Lower lobe of right lung (tissue), 2 donors: ENCODE data around the gene BLOC1S5. TPM values are rescaled to one million over a fixed set of nuclear protein-coding genes. Genes with fewer than 3 reads are reported as not detected.

Source experiments
- ATAC-seq, 2 donors: fragments of 200-7000 bp; cut with Tn5 transposase; one replicate each; pipeline ENCODE4 v1.9.1; 2020 to 2022; ENCODE audit warnings: mild to moderate bottlenecking in 2 of 2, moderate library complexity in 2 of 2
- DNase-seq: peaks from one replicate; pipeline ENCODE4 v3.0.0-alpha.2; 2020
- H3K27ac ChIP-seq: fragments of 200-600 bp; one replicate; pipeline ENCODE4 v1.8.0; 2022
- H3K27me3 ChIP-seq: fragments of 200-600 bp; one replicate; pipeline ENCODE4 v1.8.0; 2022; ENCODE audit warnings: low read depth
- H3K36me3 ChIP-seq: fragments of 200-600 bp; one replicate; pipeline ENCODE4 v1.8.0; 2022; ENCODE audit warnings: mild to moderate bottlenecking
- H3K4me1 ChIP-seq: fragments of 200-600 bp; one replicate; pipeline ENCODE4 v1.8.0; 2022
- H3K4me3 ChIP-seq: fragments of 200-600 bp; one replicate; pipeline ENCODE4 v1.8.0; 2022; ENCODE audit warnings: mild to moderate bottlenecking
- H3K9me3 ChIP-seq: fragments of 200-600 bp; one replicate; pipeline ENCODE4 v1.8.0; 2022
- CTCF ChIP-seq: fragments of 200-600 bp; IDR thresholded peaks from one replicate; pipeline ENCODE4 v1.8.0; 2022; ENCODE audit warnings: antibody characterized with exemption, mild to moderate bottlenecking
- intact Hi-C: fragments of 100-400 bp; cut with DNase I; formaldehyde crosslinking; loops from one replicate; pipeline ENCODE4 v1.11.0; 2022
- total RNA-seq: library from RNA; stranded (reverse); fragmentation: NEBNext Ultra II Directional; extraction: Animal tissue kit (Norgen Biotek cat#: 25700); gene quantifications from one replicate; pipeline ENCODE4 v1.2.1, GENCODE V29; 2021
- donor health status: DM: no; HTN: yes; CAD: no; lungs with severe emphysema.

The BLOC1S5 gene
- total RNA-seq, 1 donor from 2014 or later, result 11.8 TPM

GRCh38 chr6:8084586-8084985 lies 20.4 kb upstream of the BLOC1S5 start:
- Histone ChIP-seq H3K27ac (no peak overlapping the region), H3K4me3 (no peak overlapping the region), H3K9me3 (no peaks in the 10 kb centered on the region), H3K36me3 (peaks cover 23% of the 10 kb centered on the region), H3K4me1 (peaks cover 32% of the 10 kb centered on the region), H3K27me3 (no peaks in the 10 kb centered on the region)
- ATAC-seq (no peak), DNase-seq (no peak)
- TF ChIP-seq CTCF, result no peak
- intact Hi-C loops, result no loop called here

- Histone ChIP-seq H3K4me1 (peaks cover 32% of the 10 kb centered on the region), H3K36me3 (peaks cover 9% of the 10 kb centered on the region), H3K27me3 (no peaks in the 10 kb centered on the region), H3K27ac (peak overlapping the region; percentile 50), H3K4me3 (no peak overlapping the region), H3K9me3 (no peaks in the 10 kb centered on the region)
- intact Hi-C loops, result no loop called here
- DNase-seq (no peak), ATAC-seq (peak; percentile 38 to 50)
- no peak for TF ChIP-seq CTCF
These were observed 19.0 kb upstream of the BLOC1S5 start for GRCh38 chr6:8082954-8083858.

DNA sequence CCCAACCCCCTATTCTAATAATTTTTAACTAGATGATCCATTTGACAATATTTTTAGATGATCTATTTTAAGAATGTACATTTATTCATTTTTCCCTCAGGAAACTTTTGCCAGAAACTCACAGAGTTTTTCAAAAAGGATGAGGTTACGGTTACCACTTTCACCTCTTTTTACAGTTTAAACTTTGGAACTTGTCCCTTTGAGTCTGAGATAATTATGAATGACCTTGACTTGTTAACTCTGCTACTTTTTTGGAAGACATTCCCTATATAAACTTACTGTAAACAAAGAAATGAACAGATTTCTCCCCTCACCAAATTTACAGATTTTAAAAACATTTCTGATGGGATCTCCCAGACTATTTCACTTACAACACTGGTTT lies 18.4 kb upstream of the BLOC1S5 start:
- H3K4me3 ChIP-seq, result no peak overlapping the region
- peaks cover 32% of the 10 kb centered on the region for H3K4me1 ChIP-seq
- ATAC-seq, result no peak
- no peaks in the 10 kb centered on the region for H3K27me3 ChIP-seq
- H3K27ac ChIP-seq, result peak overlapping the region; percentile 50
- peaks cover 2% of the 10 kb centered on the region for H3K36me3 ChIP-seq
- intact Hi-C loops, result no loop called here
- no peaks in the 10 kb centered on the region for H3K9me3 ChIP-seq
- no peak for DNase-seq
- no peak for TF ChIP-seq CTCF

- DNase-seq (no peak), ATAC-seq (peak; percentile 65 to 73)
- no peak for TF ChIP-seq CTCF
- Histone ChIP-seq H3K36me3 (no peaks in the 10 kb centered on the region), H3K27me3 (no peaks in the 10 kb centered on the region), H3K4me1 (peaks cover 32% of the 10 kb centered on the region), H3K4me3 (no peak overlapping the region), H3K9me3 (no peaks in the 10 kb centered on the region), H3K27ac (no peak overlapping the region)
- intact Hi-C loops, result no loop called here
These were observed 16.4 kb upstream of the BLOC1S5 start for GRCh38 chr6:8080362-8081151.

DNA sequence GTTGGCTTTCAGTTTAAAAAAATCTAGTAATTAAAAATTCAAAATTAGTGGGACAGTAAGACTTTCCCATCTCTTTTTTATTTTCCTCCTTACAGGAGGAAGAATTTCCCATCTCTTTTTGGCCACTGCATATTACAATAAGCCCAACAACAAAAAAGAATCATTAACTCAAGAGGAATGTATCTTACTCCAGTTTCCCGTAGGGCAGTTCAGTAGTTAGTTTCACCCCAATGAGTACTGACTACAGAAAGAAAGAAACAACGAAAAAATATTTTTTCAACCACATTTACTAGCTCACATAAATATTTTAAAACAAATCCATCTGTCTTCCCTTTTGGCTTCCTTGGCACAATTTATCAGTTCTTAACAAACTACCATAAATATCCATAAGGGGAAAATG lies 14.9 kb upstream of the BLOC1S5 start:
- intact Hi-C loops, result no loop called here

More for the DNA sequence above, 14.9 kb upstream of the BLOC1S5 start:
- Histone ChIP-seq H3K27me3 (no peaks in the 10 kb centered on the region), H3K27ac (no peak overlapping the region), H3K9me3 (no peaks in the 10 kb centered on the region), H3K36me3 (no peaks in the 10 kb centered on the region), H3K4me1 (peaks cover 27% of the 10 kb centered on the region), H3K4me3 (no peak overlapping the region)
- DNase-seq (no peak), ATAC-seq (no peak)
- TF ChIP-seq CTCF, result no peak
